ENCODE data around the gene SBNO1. TPM values are rescaled to one million over a fixed set of nuclear protein-coding genes. Genes with fewer than 3 reads are reported as not detected.

SBNO1 gene
- total RNA-seq, 2 donors from 2014 or later, result 16.7 to 19.8 TPM

- DNase-seq (ENCODE audit: low spot score), result no peak
- H3K4me1 ChIP-seq, result peaks cover 0 to 21% of the 10 kb centered on the region in 2 donors
- peak overlapping the region; percentile 88 to 95 for H3K27ac ChIP-seq
- TF ChIP-seq CTCF (IDR thresholded peaks at IDR 0.05), result no peak
- no peaks in the 10 kb centered on the region for H3K36me3 ChIP-seq
- no peaks in the 10 kb centered on the region for H3K27me3 ChIP-seq
- peak overlapping the region; percentile 90 to 95 for H3K4me3 ChIP-seq
- no peaks in the 10 kb centered on the region for H3K9me3 ChIP-seq
Observed at GRCh38 chr12:123363390-123363739, 1.3 kb downstream of the SBNO1 start.

GRCh38 chr12:123358035-123358434 is 6.6 kb downstream of the SBNO1 start:
- no peak overlapping the region for H3K4me3 ChIP-seq
- no peak overlapping the region for H3K27ac ChIP-seq
- H3K27me3 ChIP-seq, result no peaks in the 10 kb centered on the region
- TF ChIP-seq CTCF (IDR thresholded peaks at IDR 0.05), result no peak
- no peaks in the 10 kb centered on the region for H3K36me3 ChIP-seq
- H3K4me1 ChIP-seq, result peaks cover 0 to 31% of the 10 kb centered on the region in 2 donors
- H3K9me3 ChIP-seq, result no peaks in the 10 kb centered on the region
- no peak for DNase-seq (ENCODE audit: low spot score)

GRCh38 chr12:123356159-123356670 is 8.4 kb downstream of the SBNO1 start:
- H3K4me1 ChIP-seq, result peaks cover 0 to 23% of the 10 kb centered on the region in 2 donors
- no peak for TF ChIP-seq CTCF (IDR thresholded peaks at IDR 0.05)
- no peak for DNase-seq (ENCODE audit: low spot score)
- no peaks in the 10 kb centered on the region for H3K27me3 ChIP-seq
- no peak overlapping the region for H3K4me3 ChIP-seq
- no peaks in the 10 kb centered on the region for H3K36me3 ChIP-seq
- H3K27ac ChIP-seq, result no peak overlapping the region
- no peaks in the 10 kb centered on the region for H3K9me3 ChIP-seq

GRCh38 chr12:123354600-123354999 is 10.0 kb downstream of the SBNO1 start:
- no peaks in the 10 kb centered on the region for H3K27me3 ChIP-seq
- H3K4me1 ChIP-seq, result peaks cover 0 to 23% of the 10 kb centered on the region in 2 donors
- H3K36me3 ChIP-seq, result no peaks in the 10 kb centered on the region
- DNase-seq (ENCODE audit: low spot score), result no peak
- no peak overlapping the region for H3K27ac ChIP-seq
- no peak for TF ChIP-seq CTCF (IDR thresholded peaks at IDR 0.05)
- H3K4me3 ChIP-seq, result no peak overlapping the region
- H3K9me3 ChIP-seq, result no peaks in the 10 kb centered on the region

GRCh38 chr12:123351349-123351748 is 13.3 kb downstream of the SBNO1 start:
- TF ChIP-seq CTCF (IDR thresholded peaks at IDR 0.05), result no peak
- H3K36me3 ChIP-seq, result peaks cover 22% of the 10 kb centered on the region

GRCh38 chr12:123346946-123347345 is 17.7 kb downstream of the SBNO1 start:
- DNase-seq (ENCODE audit: low spot score), result no peak
- H3K9me3 ChIP-seq, result no peaks in the 10 kb centered on the region
- H3K27ac ChIP-seq, result no peak overlapping the region
- H3K4me1 ChIP-seq, result no peaks in the 10 kb centered on the region
- no peaks in the 10 kb centered on the region for H3K27me3 ChIP-seq
- H3K4me3 ChIP-seq, result no peak overlapping the region
- H3K36me3 ChIP-seq, result peaks cover 44% of the 10 kb centered on the region
- TF ChIP-seq CTCF (IDR thresholded peaks at IDR 0.05), result no peak

More at GRCh38 chr12:123351349-123351748, 13.3 kb downstream of the SBNO1 start:
- Histone ChIP-seq H3K4me1 (peaks cover 0 to 9% of the 10 kb centered on the region in 2 donors), H3K27me3 (no peaks in the 10 kb centered on the region), H3K27ac (no peak overlapping the region), H3K9me3 (no peaks in the 10 kb centered on the region), H3K4me3 (no peak overlapping the region)
- no peak for DNase-seq (ENCODE audit: low spot score)
